GM23338 (cell line): ENCODE results near the gene PTER. TPM values are rescaled to one million over a fixed set of nuclear protein-coding genes. Genes with fewer than 3 reads are reported as not detected.

Experiments used
- ATAC-seq: fragments of 200-7000 bp; cut with Tn5 transposase; 3 replicates; pipeline ENCODE4 v1.9.1; 2020
- DNase-seq: peaks from one replicate; pipeline ENCODE4 v3.0.0-alpha.2; 2015; ENCODE audit warnings: low spot score
- H2AFZ ChIP-seq: fragments of 200-600 bp; sonication (generic); 2 replicates; pipeline ENCODE4 v1.8.0; 2016; ENCODE audit warnings: antibody characterized with exemption, mild to moderate bottlenecking, moderate library complexity
- H3F3A ChIP-seq: fragments of 200-600 bp; sonication (generic); replicated peaks from 2 replicates; pipeline ENCODE4 v1.8.0; 2017; ENCODE audit warnings: antibody characterized with exemption, mixed run types, low read depth
- H3K27ac ChIP-seq: fragments of 200-600 bp; sonication (generic); 2 replicates; pipeline ENCODE4 v1.6.1; 2016; ENCODE audit warnings: low read depth
- H3K27me3 ChIP-seq: fragments of 200-600 bp; sonication (generic); 2 replicates; pipeline ENCODE4 v1.8.0; 2016; ENCODE audit warnings: mild to moderate bottlenecking, mixed run types, moderate library complexity; ENCODE audit not compliant: insufficient read depth
- H3K36me3 ChIP-seq: fragments of 200-600 bp; sonication (generic); 2 replicates; pipeline ENCODE4 v1.8.0; 2016; ENCODE audit warnings: mild to moderate bottlenecking; ENCODE audit not compliant: insufficient read depth
- H3K4me1 ChIP-seq: fragments of 200-600 bp; sonication (generic); 2 replicates; pipeline ENCODE4 v1.8.0; 2016; ENCODE audit warnings: mild to moderate bottlenecking, moderate library complexity; ENCODE audit not compliant: insufficient read depth
- H3K4me2 ChIP-seq: fragments of 200-600 bp; sonication (generic); 2 replicates; pipeline ENCODE4 v1.7.1; 2017; ENCODE audit warnings: mixed run types
- H3K4me3 ChIP-seq: fragments of 200-600 bp; sonication (generic); 2 replicates; pipeline ENCODE4 v1.6.1; 2016; ENCODE audit warnings: mixed run types
- H3K79me2 ChIP-seq: fragments of 200-600 bp; sonication (generic); replicated peaks from 2 replicates; pipeline ENCODE4 v1.8.0; 2017; ENCODE audit warnings: mild to moderate bottlenecking; ENCODE audit not compliant: insufficient read depth
- H3K9me2 ChIP-seq: fragments of 200-600 bp; sonication (generic); 2 replicates; pipeline ENCODE4 v1.8.0; 2017; ENCODE audit not compliant: insufficient read depth
- H4K20me1 ChIP-seq: fragments of 200-600 bp; sonication (generic); replicated peaks from 2 replicates; pipeline ENCODE4 v1.8.0; 2017; ENCODE audit warnings: mild to moderate bottlenecking; ENCODE audit not compliant: insufficient read depth
- H3K27ac Mint-ChIP-seq: 2 replicates; pipeline ENCODE4 v1.8.0; 2020; ENCODE audit warnings: inconsistent platforms, mild to moderate bottlenecking, moderate library complexity, mixed read lengths
- H3K27me3 Mint-ChIP-seq: 3 replicates; pipeline ENCODE4 v1.8.0; 2022; ENCODE audit warnings: low read depth, mild to moderate bottlenecking, moderate library complexity, mixed read lengths, inconsistent platforms; ENCODE audit not compliant: insufficient read depth, poor library complexity
- H3K36me3 Mint-ChIP-seq: 3 replicates; pipeline ENCODE4 v1.8.0; 2021; ENCODE audit warnings: low read depth, mild to moderate bottlenecking, inconsistent platforms, moderate library complexity, mixed read lengths
- H3K4me1 Mint-ChIP-seq: 3 replicates; pipeline ENCODE4 v1.8.0; 2020; ENCODE audit warnings: mild to moderate bottlenecking, inconsistent platforms, mixed read lengths
- H3K4me3 Mint-ChIP-seq: 3 replicates; pipeline ENCODE4 v1.8.0; 2021; ENCODE audit warnings: moderate library complexity, mild to moderate bottlenecking, inconsistent platforms, mixed read lengths
- H3K9me3 Mint-ChIP-seq: 3 replicates; pipeline ENCODE4 v1.8.0; 2020; ENCODE audit warnings: moderate library complexity, mild to moderate bottlenecking, inconsistent platforms, mixed read lengths
- CREB1 ChIP-seq: fragments of 250-450 bp; sonication (Bioruptor Pico); IDR thresholded peaks from 2 replicates; pipeline ENCODE4 v1.5.0; 2020; ENCODE audit warnings: low read depth, mild to moderate bottlenecking, moderate library complexity
- CTCF ChIP-seq, 2 experiments: fragments of 200-600 bp in 1 of 2; sonication (generic) in 1 of 2; conservative IDR thresholded peaks; 2 replicates each; pipeline versions ENCODE4 v1.5.1 to v1.6.1; 2016 to 2017; ENCODE audit warnings: antibody characterized with exemption in 2 of 2, low read depth in 2 of 2, mild to moderate bottlenecking in 2 of 2, moderate library complexity in 1 of 2
- ETS1 ChIP-seq: IDR thresholded peaks from 2 replicates; pipeline ENCODE4 v1.6.1; 2016; ENCODE audit warnings: antibody characterized with exemption
- EZH2 ChIP-seq: fragments of 200-600 bp; sonication (generic); IDR thresholded peaks from one replicate; pipeline ENCODE4 v1.8.0; 2017; ENCODE audit warnings: antibody characterized with exemption, mild to moderate bottlenecking, low read depth; ENCODE audit not compliant: unreplicated experiment
- EZH2phosphoT487 ChIP-seq: fragments of 200-600 bp; sonication (generic); IDR thresholded peaks from one replicate; pipeline ENCODE4 v1.8.1; 2018; ENCODE audit warnings: antibody characterized with exemption; ENCODE audit not compliant: unreplicated experiment
- JUNB ChIP-seq: IDR thresholded peaks from one replicate; pipeline ENCODE4 v1.6.1; 2016; ENCODE audit warnings: antibody characterized with exemption; ENCODE audit not compliant: unreplicated experiment
- NANOG ChIP-seq: IDR thresholded peaks from 2 replicates; pipeline ENCODE4 v1.6.1; 2016; ENCODE audit warnings: antibody characterized with exemption, borderline replicate concordance
- POLR2AphosphoS5 ChIP-seq: IDR thresholded peaks from 2 replicates; pipeline ENCODE4 v1.6.1; 2016; ENCODE audit warnings: antibody characterized with exemption, low read depth
- REST ChIP-seq: IDR thresholded peaks from one replicate; pipeline ENCODE4 v1.6.1; 2018; ENCODE audit warnings: antibody characterized with exemption; ENCODE audit not compliant: unreplicated experiment
- STAT1 ChIP-seq: IDR thresholded peaks from one replicate; pipeline ENCODE4 v1.6.1; 2016; ENCODE audit warnings: antibody characterized with exemption; ENCODE audit not compliant: unreplicated experiment
- ZNF114 ChIP-seq: fragments of 250-450 bp; sonication (Bioruptor Pico); IDR thresholded peaks from 2 replicates; pipeline ENCODE4 v1.5.0; 2020; ENCODE audit warnings: mild to moderate bottlenecking, moderate library complexity
- ZNF331 ChIP-seq: fragments of 250-450 bp; sonication (Bioruptor Pico); IDR thresholded peaks from 2 replicates; pipeline ENCODE4 v1.5.0; 2020; ENCODE audit warnings: low read depth, mild to moderate bottlenecking, moderate library complexity
- ZNF462 ChIP-seq: fragments of 250-450 bp; sonication (Bioruptor Pico); IDR thresholded peaks from 2 replicates; pipeline ENCODE4 v1.5.0; 2020; ENCODE audit warnings: mild to moderate bottlenecking, moderate library complexity
- polyA plus RNA-seq: library from polyadenylated mRNA; unstranded; fragments of >200 nt; fragmentation: Nextera tagmentation; extraction: Ambion mirVana; gene quantifications from 2 replicates; pipeline ENCODE4 v1.2.1, GENCODE V29; 2016
- total RNA-seq: library from RNA; depleted of rRNA; stranded (reverse); fragments of >200 nt; shearing (Covaris generic); gene quantifications from 2 replicates; pipeline ENCODE4 v1.2.3, GENCODE V29; 2014

Gene PTER
- total and polyA plus RNA-seq, 2 experiments from 2014 or later: 4.8 to 4.9 TPM

GRCh38 chr10:16490511-16490910, 53.7 kb downstream of the PTER start:
- H4K20me1 ChIP-seq: no peaks in the 10 kb centered on the region
- no peak overlapping the region for H3K27ac Mint-ChIP-seq
- no peaks in the 10 kb centered on the region for H3K27me3 Mint-ChIP-seq
- no peak overlapping the region for H2AFZ ChIP-seq
- H3K4me1 ChIP-seq: no peaks in the 10 kb centered on the region
- no peak overlapping the region for H3K4me3 Mint-ChIP-seq
- no peaks in the 10 kb centered on the region for H3K36me3 ChIP-seq
- no peak overlapping the region for H3K27ac ChIP-seq
- no peaks in the 10 kb centered on the region for H3K27me3 ChIP-seq
- no peaks in the 10 kb centered on the region; the same call in 2 of the 3 replicates for H3K4me1 Mint-ChIP-seq
- ATAC-seq (no peak), DNase-seq (no peak)
- TF ChIP-seq ZNF114 (CRISPR knock-in tag) (no peak), ETS1 (no peak), ZNF331 (CRISPR knock-in tag) (no peak), EZH2 (no peak), CTCF (conservative IDR thresholded peaks at IDR 0.05; ENCODE audit: low read depth in 2 of 2) (no peak), POLR2AphosphoS5 (no peak), STAT1 (no peak), NANOG (no peak), JUNB (no peak), EZH2phosphoT487 (no peak), REST (no peak), ZNF462 (CRISPR knock-in tag) (no peak), CREB1 (CRISPR knock-in tag) (no peak)
- no peaks in the 10 kb centered on the region for H3K9me2 ChIP-seq
- H3K36me3 Mint-ChIP-seq: no peaks in the 10 kb centered on the region
- no peak overlapping the region for H3K4me2 ChIP-seq
- no peaks in the 10 kb centered on the region for H3K9me3 Mint-ChIP-seq
- no peak overlapping the region for H3K4me3 ChIP-seq
- no peaks in the 10 kb centered on the region for H3F3A ChIP-seq
- H3K79me2 ChIP-seq: no peaks in the 10 kb centered on the region
